Loucy (cell line): ENCODE results near the gene RTF1.
"Not testable (repeated sequence)": the region's sequence is repeated elsewhere in the genome, so short reads cannot be mapped to it uniquely, and the experiment has no call there.

ENCODE experiments used
- H2AFZ ChIP-seq: fragments of 200-600 bp; sonication (generic); 2 replicates; pipeline ENCODE4 v1.6.0; 2016; ENCODE audit warnings: antibody characterized with exemption, mild to moderate bottlenecking, low read length, moderate library complexity
- H3F3A ChIP-seq: fragments of 200-600 bp; 2 replicates; pipeline ENCODE4 v1.6.0; 2016; ENCODE audit warnings: antibody characterized with exemption, low read depth, mild to moderate bottlenecking
- H3K27me3 ChIP-seq: fragments of 200-600 bp; sonication (generic); 2 replicates; pipeline ENCODE4 v1.6.1; 2014; ENCODE audit warnings: low read length, mild to moderate bottlenecking; ENCODE audit not compliant: insufficient read depth, poor library complexity, severe bottlenecking
- H3K36me3 ChIP-seq: fragments of 200-600 bp; sonication (generic); 2 replicates; pipeline ENCODE4 v1.6.1; 2016; ENCODE audit warnings: low read length; ENCODE audit not compliant: insufficient read depth
- H3K4me1 ChIP-seq: fragments of 200-600 bp; sonication (generic); 2 replicates; pipeline ENCODE4 v1.5.1; 2014; ENCODE audit warnings: low read length, mild to moderate bottlenecking; ENCODE audit not compliant: insufficient read depth, poor library complexity, severe bottlenecking
- H3K4me2 ChIP-seq: fragments of 200-600 bp; sonication (generic); 2 replicates; pipeline ENCODE4 v1.6.0; 2014; ENCODE audit warnings: antibody characterized with exemption, low read length, low read depth, mild to moderate bottlenecking; ENCODE audit not compliant: poor library complexity, severe bottlenecking
- H3K4me3 ChIP-seq: fragments of 200-600 bp; sonication (generic); 2 replicates; pipeline ENCODE4 v1.5.1; 2014; ENCODE audit warnings: low read length, mild to moderate bottlenecking, mixed read lengths; ENCODE audit not compliant: poor library complexity, severe bottlenecking
- H3K79me2 ChIP-seq: fragments of 200-600 bp; sonication (generic); 2 replicates; pipeline ENCODE4 v1.6.1; 2014; ENCODE audit warnings: low read length; ENCODE audit not compliant: insufficient read depth
- H3K9ac ChIP-seq: fragments of 200-600 bp; sonication (generic); 2 replicates; pipeline ENCODE4 v1.6.0; 2014; ENCODE audit warnings: mild to moderate bottlenecking, low read depth, low read length, moderate library complexity; ENCODE audit not compliant: poor library complexity, severe bottlenecking
- H3K9me2 ChIP-seq: fragments of 200-600 bp; sonication (generic); replicated peaks from 2 replicates; pipeline ENCODE4 v1.6.1; 2016; ENCODE audit warnings: low read depth, low read length, mixed read lengths
- H3K9me3 ChIP-seq: fragments of 200-600 bp; sonication (generic); 2 replicates; pipeline ENCODE4 v1.6.1; 2014; ENCODE audit warnings: mild to moderate bottlenecking, antibody characterized with exemption, low read length, low read depth; ENCODE audit not compliant: insufficient read depth
- H4K20me1 ChIP-seq: fragments of 200-600 bp; sonication (generic); 2 replicates; pipeline ENCODE4 v1.6.0; 2014; ENCODE audit warnings: antibody characterized with exemption, low read length, mild to moderate bottlenecking; ENCODE audit not compliant: insufficient read depth, poor library complexity, severe bottlenecking
- EZH2phosphoT487 ChIP-seq: fragments of 200-600 bp; IDR thresholded peaks from 2 replicates; pipeline ENCODE4 v1.6.1; 2018; ENCODE audit warnings: antibody characterized with exemption, mild to moderate bottlenecking, moderate library complexity, borderline replicate concordance
- TF ChIP-seq, protein P1 (sequence below): fragments of 200-600 bp; sonication (generic); conservative IDR thresholded peaks from 2 replicates; pipeline ENCODE4 v1.5.1; 2014; ENCODE audit warnings: mild to moderate bottlenecking, antibody characterized with exemption, low read length

The RTF1 gene

DNA sequence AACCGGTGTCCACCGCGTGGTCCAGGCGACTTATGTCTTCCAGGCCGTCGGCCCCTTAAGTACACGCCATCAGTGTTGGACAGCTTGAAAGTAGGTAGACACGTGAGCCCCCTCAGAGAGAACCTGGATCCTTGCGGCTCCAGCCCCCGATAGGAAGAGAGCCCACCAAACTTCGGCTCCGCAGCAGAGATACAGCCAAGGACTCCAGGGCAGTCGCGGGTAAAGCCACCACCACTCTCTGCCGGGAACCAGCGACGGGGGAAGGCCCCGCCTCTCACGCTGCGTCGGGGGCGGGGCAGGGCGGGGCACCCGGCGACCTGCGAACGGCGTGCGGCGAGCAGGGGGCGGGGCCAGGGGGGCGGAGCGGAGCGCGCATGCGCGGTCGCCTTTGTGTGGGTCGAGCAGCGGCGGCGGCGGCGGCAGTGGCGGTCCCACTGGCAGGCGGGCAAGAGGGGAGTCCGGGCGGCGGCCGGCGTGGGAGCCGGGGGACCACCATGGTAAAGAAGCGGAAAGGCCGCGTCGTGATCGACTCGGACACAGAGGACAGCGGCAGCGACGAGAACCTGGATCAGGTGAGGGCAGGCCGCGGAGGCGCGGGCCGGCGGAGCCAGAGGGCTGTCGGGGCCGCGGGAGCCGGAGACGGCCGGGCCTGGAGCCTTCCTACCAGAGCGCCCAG lies at the start of gene RTF1:
RTF1 (plus strand) TSS at position 354 of the 676 bp plus-strand sequence; CDS start at position 375, 21 bp downstream.
- peaks cover 55% of the 10 kb centered on the region for H3K79me2 ChIP-seq
- H3K4me3 ChIP-seq, result peak within 1 kb of the TSS; percentile 94
- TF ChIP-seq, protein P1, sequence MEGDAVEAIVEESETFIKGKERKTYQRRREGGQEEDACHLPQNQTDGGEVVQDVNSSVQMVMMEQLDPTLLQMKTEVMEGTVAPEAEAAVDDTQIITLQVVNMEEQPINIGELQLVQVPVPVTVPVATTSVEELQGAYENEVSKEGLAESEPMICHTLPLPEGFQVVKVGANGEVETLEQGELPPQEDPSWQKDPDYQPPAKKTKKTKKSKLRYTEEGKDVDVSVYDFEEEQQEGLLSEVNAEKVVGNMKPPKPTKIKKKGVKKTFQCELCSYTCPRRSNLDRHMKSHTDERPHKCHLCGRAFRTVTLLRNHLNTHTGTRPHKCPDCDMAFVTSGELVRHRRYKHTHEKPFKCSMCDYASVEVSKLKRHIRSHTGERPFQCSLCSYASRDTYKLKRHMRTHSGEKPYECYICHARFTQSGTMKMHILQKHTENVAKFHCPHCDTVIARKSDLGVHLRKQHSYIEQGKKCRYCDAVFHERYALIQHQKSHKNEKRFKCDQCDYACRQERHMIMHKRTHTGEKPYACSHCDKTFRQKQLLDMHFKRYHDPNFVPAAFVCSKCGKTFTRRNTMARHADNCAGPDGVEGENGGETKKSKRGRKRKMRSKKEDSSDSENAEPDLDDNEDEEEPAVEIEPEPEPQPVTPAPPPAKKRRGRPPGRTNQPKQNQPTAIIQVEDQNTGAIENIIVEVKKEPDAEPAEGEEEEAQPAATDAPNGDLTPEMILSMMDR, result no peak
- no peak for TF ChIP-seq EZH2phosphoT487

DNA sequence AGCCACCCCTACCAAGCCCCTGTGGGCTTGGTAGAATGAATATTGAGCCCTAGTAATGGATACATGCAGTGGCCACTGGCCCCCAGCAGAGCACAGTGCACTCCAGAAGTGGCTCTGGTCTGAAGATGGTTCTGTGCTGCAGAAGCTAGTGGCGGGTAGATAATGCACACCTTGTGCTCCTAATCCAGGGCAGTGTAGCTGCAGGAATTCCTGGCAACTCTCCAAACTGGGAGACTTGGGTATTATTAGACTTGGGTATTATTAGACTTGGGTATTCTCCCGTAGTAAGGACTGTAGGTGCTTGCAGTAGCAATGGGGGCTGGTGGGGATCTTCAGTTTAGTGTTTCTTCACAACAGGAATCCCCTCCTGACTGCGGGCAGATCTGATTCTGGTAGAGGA lies 49.5 kb upstream of the RTF1 start:
- Histone ChIP-seq H4K20me1 (no peaks in the 10 kb centered on the region), H3K79me2 (peaks cover 16% of the 10 kb centered on the region; the same call in 1 of the 2 replicates), H3K4me2 (no peak overlapping the region), H2AFZ (no peak overlapping the region), H3K9me3 (no peaks in the 10 kb centered on the region), H3K27me3 (no peaks in the 10 kb centered on the region), H3K4me1 (no peaks in the 10 kb centered on the region), H3K9ac (no peak overlapping the region), H3K36me3 (peaks cover 92% of the 10 kb centered on the region), H3F3A (no peaks in the 10 kb centered on the region), H3K4me3 (no peak overlapping the region), H3K9me2 (no peaks in the 10 kb centered on the region)
- no peak for TF ChIP-seq EZH2phosphoT487
- TF ChIP-seq, protein P1, result no peak

More for the DNA sequence above, at the start of gene RTF1:
- Histone ChIP-seq H3K27me3 (no peaks in the 10 kb centered on the region), H3K4me2 (peak within 1 kb of the TSS; percentile 98), H3K36me3 (no peaks in the 10 kb centered on the region), H3K4me1 (peaks cover 34% of the 10 kb centered on the region), H4K20me1 (peaks cover 43% of the 10 kb centered on the region), H3K9ac (peak within 1 kb of the TSS; percentile 83), H3K9me2 (no peaks in the 10 kb centered on the region), H2AFZ (peak within 1 kb of the TSS; percentile 93), H3F3A (no peaks in the 10 kb centered on the region), H3K9me3 (no peaks in the 10 kb centered on the region)

DNA sequence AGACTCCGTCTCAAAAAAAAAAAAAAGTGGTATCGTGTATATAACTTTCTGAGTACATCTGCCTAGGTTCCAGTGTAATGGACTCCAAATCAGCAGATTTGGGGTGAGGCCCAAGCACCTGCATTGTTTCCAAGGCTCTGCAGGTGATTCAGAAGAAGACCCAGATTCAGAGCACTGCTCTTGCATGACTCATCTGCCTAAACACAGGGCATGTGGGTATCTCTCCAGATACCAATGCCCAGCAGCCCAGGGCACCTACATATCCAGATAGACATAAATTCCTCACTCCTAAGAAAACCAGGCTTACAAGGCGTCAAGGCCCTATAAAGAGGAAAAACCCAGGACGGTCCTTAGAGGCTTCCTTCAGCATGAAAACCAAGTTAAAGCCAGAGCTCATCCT lies 38.9 kb upstream of the RTF1 start:
- H3K9me2 ChIP-seq, result no peaks in the 10 kb centered on the region
- TF ChIP-seq EZH2phosphoT487, result no peak
- TF ChIP-seq, protein P1, result no peak
- peaks cover 80% of the 10 kb centered on the region for H3K36me3 ChIP-seq
- no peak overlapping the region for H3K4me2 ChIP-seq
- H3K9ac ChIP-seq, result no peak overlapping the region
- no peaks in the 10 kb centered on the region for H3K27me3 ChIP-seq
- peaks cover 9% of the 10 kb centered on the region; the same call in 1 of the 2 replicates for H3F3A ChIP-seq
- no peak overlapping the region for H2AFZ ChIP-seq
- no peaks in the 10 kb centered on the region for H3K79me2 ChIP-seq
- H3K9me3 ChIP-seq, result no peaks in the 10 kb centered on the region
- no peak overlapping the region for H3K4me3 ChIP-seq
- no peaks in the 10 kb centered on the region for H3K4me1 ChIP-seq
- no peaks in the 10 kb centered on the region for H4K20me1 ChIP-seq

DNA sequence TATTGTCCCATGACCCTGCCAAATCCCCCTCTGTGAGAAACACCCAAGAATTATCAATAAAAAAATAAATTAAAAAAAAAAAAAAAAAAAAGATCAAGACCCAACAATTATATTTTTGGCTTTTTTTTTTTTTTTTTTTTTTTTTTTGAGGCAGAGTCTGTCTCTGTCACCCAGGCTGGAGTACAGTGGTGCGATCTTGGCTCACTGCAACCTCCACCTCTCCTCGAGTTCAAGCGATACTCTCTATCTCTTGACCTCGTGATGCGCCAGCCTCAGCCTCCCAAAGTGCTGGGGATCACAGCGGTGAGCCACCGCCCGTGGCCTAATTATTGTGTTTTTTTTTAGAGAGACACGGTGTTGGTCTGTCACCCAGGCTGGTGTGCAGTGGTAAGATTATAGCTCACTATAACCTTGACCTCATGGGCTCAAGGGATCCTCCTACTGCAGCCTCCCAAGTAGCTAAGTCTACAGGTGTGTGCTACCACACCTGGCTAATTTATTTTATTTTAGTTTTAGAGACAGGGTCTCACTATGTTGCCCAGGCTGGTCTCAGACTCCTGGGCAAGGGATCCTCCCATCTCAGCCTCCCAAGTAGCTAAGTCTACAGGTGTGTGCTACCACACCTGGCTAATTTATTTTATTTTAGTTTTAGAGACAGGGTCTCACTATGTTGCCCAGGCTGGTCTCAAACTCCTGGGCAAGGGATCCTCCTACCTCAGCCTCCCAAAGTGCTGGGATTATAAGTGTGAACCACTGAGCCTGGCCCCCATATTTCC lies 32.7 kb upstream of the RTF1 start:
- H3F3A ChIP-seq, H4K20me1 ChIP-seq, H3K9ac ChIP-seq, H3K79me2 ChIP-seq, H3K4me1 ChIP-seq, H3K27me3 ChIP-seq, H3K4me3 ChIP-seq, H3K4me2 ChIP-seq, H3K9me3 ChIP-seq, H2AFZ ChIP-seq, H3K9me2 ChIP-seq: not testable (repeated sequence)
- H3K36me3 ChIP-seq, result peaks cover 23% of the 10 kb centered on the region; the same call in 1 of the 2 replicates
